Astrocyte of the cerebellum (primary cell): ENCODE results near the gene SPRED2.
"Not testable (repeated sequence)": the region's sequence is repeated elsewhere in the genome, so short reads cannot be mapped to it uniquely, and the experiment has no call there.

ENCODE experiments used
- DNase-seq: peaks from one replicate; pipeline ENCODE4 v3.0.0-alpha.2; 2011; ENCODE audit warnings: low read depth
- H3K4me3 ChIP-seq: 2 replicates; pipeline ENCODE4 v1.5.1; 2011; ENCODE audit warnings: mild to moderate bottlenecking, low read depth, low read length, moderate library complexity
- CTCF ChIP-seq: IDR thresholded peaks from 2 replicates; pipeline ENCODE4 v1.5.1; 2012; ENCODE audit warnings: low read length, low read depth, moderate library complexity, mild to moderate bottlenecking; ENCODE audit errors: missing control alignments
- in situ Hi-C: cut with HindIII; loops from 2 replicates; pipeline ENCODE4 v1.10.0; 2017; ENCODE audit warnings: low sequenced_read_pairs

The SPRED2 gene

GRCh38 chr2:65339648-65340047, 92.8 kb downstream of the SPRED2 start:
- no peak overlapping the region for H3K4me3 ChIP-seq
- TF ChIP-seq CTCF, result no peak
- no peak for DNase-seq
- in situ Hi-C loops, result no loop called here

- in situ Hi-C loops, DNase-seq, H3K4me3 ChIP-seq: not testable (repeated sequence)
Measured at GRCh38 chr2:65338830-65339495, 93.4 kb downstream of the SPRED2 start.

GRCh38 chr2:65337915-65338314, 94.5 kb downstream of the SPRED2 start:
- DNase-seq, in situ Hi-C loops, H3K4me3 ChIP-seq: not testable (repeated sequence)

- no peak overlapping the region for H3K4me3 ChIP-seq
- no peak for DNase-seq
- no peak for TF ChIP-seq CTCF
- in situ Hi-C loops, result no loop called here
Measured at GRCh38 chr2:65334714-65335113, 97.7 kb downstream of the SPRED2 start.

GRCh38 chr2:65331336-65332025, 100.9 kb downstream of the SPRED2 start:
- H3K4me3 ChIP-seq, result no peak overlapping the region
- in situ Hi-C loops, result no loop called here
- no peak for DNase-seq
- no peak for TF ChIP-seq CTCF

- in situ Hi-C loops, result no loop called here
- no peak for TF ChIP-seq CTCF
- H3K4me3 ChIP-seq, result no peak overlapping the region
- no peak for DNase-seq
Measured at GRCh38 chr2:65329525-65329924, 102.9 kb downstream of the SPRED2 start.

GRCh38 chr2:65326276-65326675, 106.1 kb downstream of the SPRED2 start:
- no peak for TF ChIP-seq CTCF
- no peak for DNase-seq
- no peak overlapping the region for H3K4me3 ChIP-seq
- in situ Hi-C loops, result no loop called here
